Endothelial cell of coronary artery (primary cell): ENCODE results near the gene ARMH4. TPM values are rescaled to one million over a fixed set of nuclear protein-coding genes. Genes with fewer than 3 reads are reported as not detected.

Experiments used
- total RNA-seq: library from RNA; depleted of rRNA; stranded (reverse); fragments of >200 nt; gene quantifications from 2 replicates; pipeline ENCODE4 v1.2.3, GENCODE V29; 2014

Gene ARMH4
- total RNA-seq, result 1.0 and 3.7 TPM in 2 replicates

DNA sequence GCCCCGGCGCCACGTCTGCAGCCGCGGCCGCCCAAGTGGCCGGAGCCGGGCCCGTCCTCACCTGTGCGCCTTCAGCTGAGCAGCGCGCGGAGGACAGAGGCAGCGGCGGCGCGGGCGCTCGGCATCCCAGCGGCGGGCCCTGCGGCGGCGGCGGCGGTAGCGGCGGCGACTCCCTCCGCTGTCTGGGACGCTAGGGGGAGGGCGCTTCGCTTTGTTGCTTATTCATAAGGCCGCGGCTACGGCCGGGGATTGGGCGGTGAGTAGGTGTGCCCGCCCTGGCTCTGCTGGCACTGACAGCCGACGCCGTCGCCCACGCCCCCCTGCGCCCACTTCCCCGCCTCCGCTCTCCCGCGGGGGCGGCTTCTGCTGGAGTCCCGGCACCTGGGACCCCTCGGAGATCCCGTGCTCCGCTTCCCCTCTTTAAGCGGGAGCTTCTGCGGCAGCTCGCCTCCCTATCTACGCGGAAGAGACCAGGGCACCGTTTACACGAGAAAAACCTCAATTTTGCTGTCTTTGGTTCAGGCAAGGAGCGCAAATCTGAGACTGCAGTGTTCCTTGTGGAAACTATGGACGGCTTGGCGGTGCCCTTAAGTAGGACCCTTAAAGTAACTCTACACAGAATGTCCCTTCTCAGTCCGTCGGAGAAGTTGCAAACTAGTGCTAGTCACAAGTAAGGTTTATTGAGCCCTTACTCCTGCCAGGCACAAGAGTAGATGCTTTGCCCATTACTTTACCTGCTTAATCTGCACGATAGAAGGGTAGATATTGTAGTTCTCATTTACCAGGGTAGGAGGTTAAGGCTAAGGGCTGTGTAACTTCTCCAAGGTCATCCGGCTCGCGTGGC lies at the start of gene ARMH4:
ARMH4 (minus strand) TSS at position 200 of the 844 bp plus-strand sequence. CDS start 12,855 bp downstream, outside the sequence.

GRCh38 chr14:58199726-58200479 lies 47.9 kb upstream of the ARMH4 start, which contains the start of gene ACTR10:
ACTR10 (plus strand) TSS chr14:58200149; CDS start chr14:58200218, 69 bp downstream.

Other genes with a start within 250 kb of the ARMH4 start
- gene ACTR10, start 47.9 kb upstream of the ARMH4 start, total RNA-seq, result 38.9 and 39.5 TPM in 2 replicates
- 95.5 and 129 TPM in 2 replicates for gene PSMA3, start 92.6 kb upstream of the ARMH4 start, total RNA-seq
- 10.9 and 15.2 TPM in 2 replicates for gene ARID4A, start 146.3 kb upstream of the ARMH4 start, total RNA-seq
- gene TOMM20L, start 243.7 kb upstream of the ARMH4 start, total RNA-seq, result not detected in 2 replicates